CD8-positive, alpha-beta memory T cell (primary cell): ENCODE data around the gene RNU1-4. TPM values are rescaled to one million over a fixed set of nuclear protein-coding genes. Genes with fewer than 3 reads are reported as not detected.
"Not testable (repeated sequence)": the region's sequence is repeated elsewhere in the genome, so short reads cannot be mapped to it uniquely, and the experiment has no call there.

Experiments used
- CTCF ChIA-PET: fragments of 350-600 bp; sonication (Branson Sonifier 250); formaldehyde crosslinking; loops from one replicate; lab custom pipeline; 2021; ENCODE audit warnings: antibody characterized with exemption; lab: Charles Lee
- POLR2A ChIA-PET: fragments of 350-600 bp; sonication (Branson Sonifier 250); formaldehyde crosslinking; loops from one replicate; lab custom pipeline; 2021; ENCODE audit warnings: antibody characterized with exemption; lab: Charles Lee
- DNase-seq, 5 donors: peaks; one replicate each; pipeline versions ENCODE4 v3.0.0 to v3.0.0-alpha.2; 2020 to 2022; ENCODE audit warnings: mixed read lengths in 1 of 5
- H3K27ac ChIP-seq: one replicate; pipeline ENCODE4 v1.7.0; 2013; ENCODE audit warnings: low read depth, mild to moderate bottlenecking, low read length, moderate library complexity
- H3K27me3 ChIP-seq: 2 replicates; pipeline ENCODE4 v1.7.0; 2013; ENCODE audit warnings: low read length, mild to moderate bottlenecking; ENCODE audit not compliant: insufficient read depth, poor library complexity, severe bottlenecking
- H3K36me3 ChIP-seq: 2 replicates; pipeline ENCODE4 v1.7.0; 2013; ENCODE audit warnings: mild to moderate bottlenecking, low read length, moderate library complexity; ENCODE audit not compliant: insufficient read depth
- H3K4me1 ChIP-seq: 2 replicates; pipeline ENCODE4 v1.7.0; 2013; ENCODE audit warnings: mild to moderate bottlenecking, low read length, moderate library complexity; ENCODE audit not compliant: insufficient read depth
- H3K4me3 ChIP-seq: 2 replicates; pipeline ENCODE4 v1.7.0; 2013; ENCODE audit warnings: mild to moderate bottlenecking, low read length
- H3K9me3 ChIP-seq: 2 replicates; pipeline ENCODE4 v1.7.0; 2013; ENCODE audit warnings: mild to moderate bottlenecking, low read length
- H3K27ac Mint-ChIP-seq, 8 donors: one replicate each; pipeline ENCODE4 v1.8.0; 2020 to 2021; ENCODE audit warnings: mixed read lengths in 8 of 8, mild to moderate bottlenecking in 6 of 8, inconsistent platforms in 3 of 8, moderate library complexity in 3 of 8
- H3K27me3 Mint-ChIP-seq, 2 donors: one replicate each; pipeline ENCODE4 v1.8.0; 2020 to 2021; ENCODE audit warnings: mixed read lengths in 2 of 2, mild to moderate bottlenecking in 1 of 2, moderate library complexity in 1 of 2
- H3K36me3 Mint-ChIP-seq, 3 donors: one replicate each; pipeline ENCODE4 v1.8.0; 2020 to 2021; ENCODE audit warnings: mixed read lengths in 3 of 3, inconsistent platforms in 1 of 3, mild to moderate bottlenecking in 1 of 3
- H3K4me1 Mint-ChIP-seq, 3 donors: one replicate each; pipeline ENCODE4 v1.8.0; 2020 to 2021; ENCODE audit warnings: mixed read lengths in 3 of 3, inconsistent platforms in 1 of 3, mild to moderate bottlenecking in 1 of 3
- H3K4me3 Mint-ChIP-seq, 7 donors: one replicate each; pipeline ENCODE4 v1.8.0; 2020 to 2021; ENCODE audit warnings: mixed read lengths in 7 of 7, mild to moderate bottlenecking in 6 of 7, moderate library complexity in 4 of 7, inconsistent platforms in 2 of 7
- H3K9me3 Mint-ChIP-seq, 5 donors: one replicate each; pipeline ENCODE4 v1.8.0; 2020 to 2022; ENCODE audit warnings: mixed read lengths in 5 of 5, mild to moderate bottlenecking in 3 of 5, moderate library complexity in 2 of 5, inconsistent platforms in 1 of 5
- polyA plus RNA-seq: library from polyadenylated mRNA; unstranded; fragments of 300-500 nt; fragmentation: Illumina TruSeq; gene quantifications from one replicate; pipeline ENCODE4 v1.2.3, GENCODE V29; 2021
- total RNA-seq, 2 experiments: library from RNA; stranded (reverse); gene quantifications; one replicate each; pipeline ENCODE4 v1.2.3, GENCODE V29; 2021

RNU1-4 gene
- total and polyA plus RNA-seq, 3 experiments from 2014 or later, result 1,293 to 1,300 TPM; not detected in 1

- not testable (repeated sequence) for H3K4me3 Mint-ChIP-seq, H3K9me3 ChIP-seq, H3K27me3 Mint-ChIP-seq, H3K27ac Mint-ChIP-seq, DNase-seq, H3K9me3 Mint-ChIP-seq, H3K36me3 Mint-ChIP-seq, H3K4me3 ChIP-seq, H3K36me3 ChIP-seq, H3K4me1 ChIP-seq, H3K27ac ChIP-seq, H3K27me3 ChIP-seq, H3K4me1 Mint-ChIP-seq
- ChIA-PET CTCF (interaction anchor here (7.6 kb wide), 1 partner anchor 12 kb away, joined by 61 read pairs; no protein-coding TSS in a partner anchor), POLR2A (interaction anchor here (0.5 kb wide), 1 partner anchor 341 kb away, joined by 3 read pairs; no protein-coding TSS in a partner anchor)
These were observed 43.2 kb upstream of the RNU1-4 start for GRCh38 chr1:16697152-16697551.

GRCh38 chr1:16699440-16699839, 40.9 kb upstream of the RNU1-4 start:
- CTCF ChIA-PET, result interaction anchor here (0.9 to 7.6 kb wide), 5 partner anchors 10 to 78 kb away, joined by 3 to 61 read pairs (median 3); no protein-coding TSS in a partner anchor
- H3K36me3 ChIP-seq, H3K27me3 ChIP-seq, H3K4me1 Mint-ChIP-seq, H3K27ac Mint-ChIP-seq, H3K4me3 ChIP-seq, H3K9me3 ChIP-seq, H3K9me3 Mint-ChIP-seq, DNase-seq, H3K27ac ChIP-seq, H3K4me1 ChIP-seq, H3K27me3 Mint-ChIP-seq, H3K36me3 Mint-ChIP-seq, H3K4me3 Mint-ChIP-seq, POLR2A ChIA-PET: not testable (repeated sequence)

- not testable (repeated sequence) for H3K27me3 Mint-ChIP-seq, H3K27me3 ChIP-seq, H3K9me3 Mint-ChIP-seq, H3K36me3 ChIP-seq, H3K9me3 ChIP-seq, H3K4me3 Mint-ChIP-seq, H3K36me3 Mint-ChIP-seq, H3K27ac Mint-ChIP-seq, H3K4me1 Mint-ChIP-seq, H3K4me3 ChIP-seq, H3K27ac ChIP-seq, H3K4me1 ChIP-seq, DNase-seq
- CTCF ChIA-PET, result interaction anchor here (0.9 to 7.6 kb wide), 5 partner anchors 9 to 203 kb away, joined by 3 to 61 read pairs (median 6); no protein-coding TSS in a partner anchor
- POLR2A ChIA-PET, result interaction anchor here (0.5 to 0.9 kb wide), 2 partner anchors 188 to 203 kb away, joined by 3 read pairs; no protein-coding TSS in a partner anchor
These were observed 40.0 kb upstream of the RNU1-4 start for GRCh38 chr1:16700138-16700895.

- not testable (repeated sequence) for H3K4me3 Mint-ChIP-seq, H3K36me3 ChIP-seq, DNase-seq, H3K27ac ChIP-seq, H3K27ac Mint-ChIP-seq, H3K27me3 ChIP-seq, H3K9me3 ChIP-seq, H3K4me1 ChIP-seq, H3K4me3 ChIP-seq, H3K36me3 Mint-ChIP-seq, H3K9me3 Mint-ChIP-seq, H3K27me3 Mint-ChIP-seq, H3K4me1 Mint-ChIP-seq
- CTCF ChIA-PET, result interaction anchor here (0.7 to 7.6 kb wide), 7 partner anchors 8 to 203 kb away, joined by 3 to 61 read pairs (median 4); no protein-coding TSS in a partner anchor
- POLR2A ChIA-PET, result interaction anchor here (0.5 kb wide), 1 partner anchor 203 kb away, joined by 3 read pairs; no protein-coding TSS in a partner anchor
These were observed 39.1 kb upstream of the RNU1-4 start for GRCh38 chr1:16701189-16701588.

- H3K4me1 ChIP-seq, H3K4me3 ChIP-seq, H3K9me3 Mint-ChIP-seq, H3K27me3 Mint-ChIP-seq, H3K4me1 Mint-ChIP-seq, H3K36me3 ChIP-seq, H3K27me3 ChIP-seq, H3K9me3 ChIP-seq, H3K4me3 Mint-ChIP-seq, H3K36me3 Mint-ChIP-seq, H3K27ac ChIP-seq, DNase-seq, H3K27ac Mint-ChIP-seq, POLR2A ChIA-PET: not testable (repeated sequence)
- CTCF ChIA-PET, result interaction anchor here (1.1 to 7.6 kb wide), 5 partner anchors 7 to 201 kb away, joined by 3 to 61 read pairs (median 5); no protein-coding TSS in a partner anchor
These were observed 38.0 kb upstream of the RNU1-4 start for GRCh38 chr1:16702280-16702679.

- POLR2A ChIA-PET, H3K4me1 ChIP-seq, DNase-seq, H3K36me3 ChIP-seq, H3K4me3 ChIP-seq, H3K4me1 Mint-ChIP-seq, H3K9me3 ChIP-seq, H3K27ac ChIP-seq, H3K27me3 ChIP-seq, H3K9me3 Mint-ChIP-seq, H3K36me3 Mint-ChIP-seq, H3K27me3 Mint-ChIP-seq, H3K4me3 Mint-ChIP-seq, H3K27ac Mint-ChIP-seq: not testable (repeated sequence)
- CTCF ChIA-PET, result interaction anchor here (1.1 kb wide), 1 partner anchor 10 kb away, joined by 3 read pairs; no protein-coding TSS in a partner anchor
These were observed 37.2 kb upstream of the RNU1-4 start for GRCh38 chr1:16703141-16703540.

- CTCF ChIA-PET, result interaction anchor here (1.3 to 1.8 kb wide), 2 partner anchors 13 to 83 kb away, joined by 4 to 7 read pairs; no protein-coding TSS in a partner anchor
These were observed 36.7 kb upstream of the RNU1-4 start for GRCh38 chr1:16703602-16704001.

GRCh38 chr1:16704076-16704475, 36.2 kb upstream of the RNU1-4 start:
- not testable (repeated sequence) for H3K36me3 Mint-ChIP-seq

More at GRCh38 chr1:16703602-16704001, 36.7 kb upstream of the RNU1-4 start:
- DNase-seq, H3K9me3 Mint-ChIP-seq, H3K27ac ChIP-seq, H3K36me3 ChIP-seq, H3K27ac Mint-ChIP-seq, H3K36me3 Mint-ChIP-seq, H3K27me3 ChIP-seq, H3K4me3 ChIP-seq, H3K4me1 Mint-ChIP-seq, H3K4me1 ChIP-seq, POLR2A ChIA-PET, H3K27me3 Mint-ChIP-seq, H3K9me3 ChIP-seq, H3K4me3 Mint-ChIP-seq: not testable (repeated sequence)

More at GRCh38 chr1:16704076-16704475, 36.2 kb upstream of the RNU1-4 start:
- H3K4me3 Mint-ChIP-seq, H3K27ac Mint-ChIP-seq, H3K4me3 ChIP-seq, H3K27me3 ChIP-seq, H3K9me3 ChIP-seq, H3K27ac ChIP-seq, H3K4me1 Mint-ChIP-seq, DNase-seq, POLR2A ChIA-PET, H3K4me1 ChIP-seq, H3K27me3 Mint-ChIP-seq, H3K36me3 ChIP-seq, H3K9me3 Mint-ChIP-seq: not testable (repeated sequence)
- CTCF ChIA-PET, result interaction anchor here (1.3 to 1.8 kb wide), 2 partner anchors 13 to 83 kb away, joined by 4 to 7 read pairs; no protein-coding TSS in a partner anchor
